ENCODE results near the gene VIPR2.
"Not testable (repeated sequence)": the region's sequence is repeated elsewhere in the genome, so short reads cannot be mapped to it uniquely, and the experiment has no call there.

The VIPR2 gene

DNA sequence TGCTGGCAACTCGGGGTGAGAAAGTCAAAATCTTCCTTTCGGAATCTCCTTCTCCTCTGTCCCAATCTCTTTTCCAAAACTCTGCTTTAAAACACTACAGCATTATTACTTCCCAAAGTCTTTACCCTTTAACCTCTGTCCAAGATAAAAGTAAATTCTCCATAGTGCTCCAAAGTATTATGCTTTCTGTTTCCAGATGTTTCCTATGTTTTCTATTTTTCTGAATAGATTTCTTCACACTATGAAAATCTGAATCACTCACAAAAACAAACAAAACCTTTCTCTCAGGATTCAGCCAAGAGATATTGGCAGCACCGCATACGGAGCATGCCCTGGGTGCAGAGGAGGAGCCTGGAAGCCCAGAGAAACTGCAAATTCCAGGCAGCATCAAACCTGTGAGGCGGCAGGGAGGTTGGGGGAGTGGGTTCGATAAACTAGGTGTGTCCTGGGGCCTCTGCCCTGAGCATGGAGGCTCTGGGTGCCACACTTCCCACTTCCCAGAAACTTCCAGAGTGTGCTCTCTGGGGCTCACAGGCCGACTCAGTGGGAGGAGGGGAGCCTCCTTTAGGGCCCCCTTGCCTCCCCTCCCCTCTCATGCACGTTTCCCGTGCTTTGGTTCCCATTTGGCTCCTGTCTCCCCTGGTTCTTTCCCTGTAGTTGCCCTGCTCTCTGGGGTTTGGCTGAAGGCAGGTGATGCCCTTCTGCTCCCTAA is 35.6 kb downstream of the VIPR2 start:
- intact Hi-C loops (cut with DNase I), result no loop called here
- peak in 4 of 10 donors; percentile 2 to 50 (median 6) for DNase-seq

- peak in 3 of 10 donors; percentile 55 to 60 (median 56) for DNase-seq
- intact Hi-C loops (cut with DNase I), result no loop called here
These were observed 36.2 kb downstream of the VIPR2 start for GRCh38 chr7:159108491-159108890.

GRCh38 chr7:159107161-159107892 is 37.3 kb downstream of the VIPR2 start:
- peak in 3 of 10 donors; percentile 58 to 77 (median 66) for DNase-seq
- intact Hi-C loops (cut with DNase I), result no loop called here

- intact Hi-C loops (cut with DNase I), result no loop called here
- DNase-seq, result peak in 3 of 10 donors; percentile 39 to 65 (median 47)
These were observed 38.5 kb downstream of the VIPR2 start for GRCh38 chr7:159105832-159106811.

DNA sequence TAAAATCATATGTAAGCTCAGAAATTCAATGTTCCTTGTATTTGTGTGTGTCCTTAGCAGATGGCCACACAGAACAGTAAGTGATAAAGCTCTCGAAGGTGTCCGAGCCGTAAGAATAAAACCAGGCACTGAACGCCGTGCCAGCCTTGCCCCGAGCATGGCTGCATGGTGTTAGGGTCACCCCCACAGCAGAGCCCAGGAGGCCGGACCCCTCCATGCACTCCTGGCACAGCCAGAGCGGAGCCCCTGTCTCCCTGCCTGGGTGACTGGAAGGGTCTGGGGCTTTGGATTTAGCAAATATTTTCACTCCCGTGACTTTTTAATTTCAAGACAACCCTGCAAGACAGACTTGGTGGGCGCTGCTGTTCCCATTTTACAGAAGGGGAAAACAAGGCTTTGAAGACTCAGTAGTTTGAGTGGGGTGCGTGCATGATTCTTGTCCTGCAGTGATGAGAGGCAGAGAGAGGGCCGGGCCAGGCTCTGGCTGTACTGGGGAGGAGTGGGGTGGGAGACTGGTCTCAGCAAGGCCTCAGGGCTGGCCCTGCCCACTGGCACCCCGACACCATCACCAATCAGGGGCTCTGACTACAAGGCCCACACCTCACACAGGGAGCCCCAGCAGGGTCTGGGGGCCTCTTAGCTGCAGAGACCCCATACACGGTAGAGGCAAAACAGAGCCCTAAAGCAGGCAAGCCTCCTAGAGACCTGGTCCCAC is 39.4 kb downstream of the VIPR2 start:
- peak in 4 of 10 donors; percentile 3 to 53 (median 14) for DNase-seq

DNA sequence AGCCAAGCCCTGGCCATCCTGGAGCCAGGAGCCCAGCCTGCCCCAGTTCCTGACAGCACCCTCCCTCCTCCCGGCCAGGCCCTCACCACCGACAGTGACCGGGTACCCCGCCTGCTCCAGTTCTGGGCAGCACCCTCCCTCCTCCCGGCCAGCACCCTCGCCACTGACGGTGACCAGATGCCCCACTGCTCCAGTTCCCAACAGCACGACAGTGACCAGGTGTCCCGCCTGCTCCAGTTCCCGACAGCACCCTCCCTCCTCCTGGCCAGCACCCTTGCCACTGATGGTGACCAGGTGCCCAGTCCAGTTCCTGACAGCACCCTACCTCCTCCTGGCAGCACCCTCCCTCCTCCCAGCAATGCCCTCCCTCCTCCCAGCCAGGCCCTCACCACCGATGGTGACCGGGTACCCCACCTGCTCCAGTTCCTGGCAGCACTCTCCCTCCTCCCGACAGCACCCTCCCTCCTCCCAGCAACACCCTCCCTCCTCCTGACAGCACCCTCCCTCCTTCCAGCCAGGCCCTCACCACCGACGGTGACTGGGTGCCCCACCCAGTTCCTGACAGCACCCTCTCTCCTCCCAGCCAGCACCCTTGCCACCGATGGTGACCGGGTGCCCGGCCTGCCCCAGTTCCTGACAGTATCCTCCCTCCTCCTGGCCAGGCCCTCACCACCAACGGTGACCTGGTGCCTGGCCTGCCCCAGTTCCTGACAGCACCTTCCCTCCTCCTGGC is 40.3 kb downstream of the VIPR2 start:
- peak in 5 of 10 donors; percentile 5 to 74 (median 58) for DNase-seq
- intact Hi-C loops (cut with DNase I), result no loop called here

More for the DNA sequence above, 39.4 kb downstream of the VIPR2 start:
- intact Hi-C loops (cut with DNase I), result no loop called here

GRCh38 chr7:159103382-159104187 is 41.1 kb downstream of the VIPR2 start:
- intact Hi-C loops (cut with DNase I), result no loop called here
- DNase-seq, result peak in 3 of 10 donors; percentile 1 to 55 (median 47)

- peak in 5 of 10 donors; percentile 6 to 63 (median 25) for DNase-seq
- intact Hi-C loops (cut with DNase I), result no loop called here
These were observed 41.8 kb downstream of the VIPR2 start for GRCh38 chr7:159102681-159103381.

DNA sequence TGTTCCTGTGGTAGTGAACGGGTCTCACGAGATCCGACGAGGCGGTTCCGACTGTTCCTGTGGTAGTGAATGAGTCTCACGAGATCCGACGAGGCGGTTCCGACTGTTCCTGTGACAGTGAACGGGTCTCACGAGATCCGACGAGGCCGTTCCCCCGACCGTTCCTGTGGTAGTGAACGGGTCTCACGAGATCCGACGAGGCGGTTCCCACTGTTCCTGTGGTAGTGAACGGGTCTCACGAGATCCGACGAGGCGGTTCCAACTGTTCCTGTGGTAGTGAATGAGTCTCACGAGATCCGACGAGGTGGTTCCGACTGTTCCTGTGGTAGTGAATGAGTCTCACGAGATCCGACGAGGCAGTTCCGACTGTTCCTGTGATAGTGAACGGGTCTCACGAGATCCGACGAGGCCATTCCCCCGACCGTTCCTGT is 43.0 kb downstream of the VIPR2 start:
- peak in 4 of 10 donors; percentile 3 to 62 (median 50) for DNase-seq
- intact Hi-C loops (cut with DNase I), result not testable (repeated sequence)

- DNase-seq, result peak in 3 of 10 donors; percentile 28 to 59 (median 46)
- intact Hi-C loops (cut with DNase I), result not testable (repeated sequence)
These were observed 43.6 kb downstream of the VIPR2 start for GRCh38 chr7:159101083-159101395.

DNA sequence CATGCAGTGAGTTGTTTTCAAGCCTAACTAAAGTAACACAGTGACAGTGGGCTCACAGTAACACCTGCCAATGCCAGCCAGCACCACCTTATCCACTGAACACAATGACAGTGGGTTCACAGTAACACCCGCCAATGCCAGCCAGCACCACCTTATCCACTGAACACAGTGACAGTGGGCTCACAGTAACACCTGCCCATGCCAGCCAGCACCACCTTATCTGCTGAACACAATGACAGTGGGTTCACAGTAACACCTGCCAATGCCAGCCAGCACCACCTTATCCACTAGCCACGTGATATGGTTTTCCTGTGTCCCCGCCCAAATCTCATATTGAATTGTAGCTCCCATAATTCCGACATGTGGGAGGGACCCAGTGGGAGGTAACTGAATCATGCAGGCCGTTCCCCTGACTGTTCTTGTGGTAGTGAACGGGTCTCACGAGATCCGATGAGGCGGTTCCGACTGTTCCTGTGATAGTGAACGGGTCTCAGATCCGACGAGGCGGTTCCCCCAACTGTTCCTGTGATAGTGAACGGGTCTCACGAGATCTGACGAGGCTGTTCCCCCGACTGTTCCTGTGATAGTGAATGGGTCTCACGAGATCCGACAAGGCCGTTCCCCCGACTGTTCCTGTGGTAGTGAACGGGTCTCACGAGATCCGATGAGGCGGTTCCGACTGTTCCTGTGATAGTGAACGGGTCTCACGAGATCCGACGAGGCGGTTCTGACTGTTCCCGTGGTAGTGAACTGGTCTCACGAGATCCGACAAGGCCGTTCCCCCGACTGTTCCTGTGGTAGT is 44.2 kb downstream of the VIPR2 start:
- peak in 3 of 10 donors; percentile 1 to 64 (median 45) for DNase-seq
- intact Hi-C loops (cut with DNase I), result not testable (repeated sequence)

GRCh38 chr7:159099711-159100231 is 44.9 kb downstream of the VIPR2 start:
- intact Hi-C loops (cut with DNase I), result no loop called here
- DNase-seq, result peak in 5 of 10 donors; percentile 0 to 73 (median 52)

DNA sequence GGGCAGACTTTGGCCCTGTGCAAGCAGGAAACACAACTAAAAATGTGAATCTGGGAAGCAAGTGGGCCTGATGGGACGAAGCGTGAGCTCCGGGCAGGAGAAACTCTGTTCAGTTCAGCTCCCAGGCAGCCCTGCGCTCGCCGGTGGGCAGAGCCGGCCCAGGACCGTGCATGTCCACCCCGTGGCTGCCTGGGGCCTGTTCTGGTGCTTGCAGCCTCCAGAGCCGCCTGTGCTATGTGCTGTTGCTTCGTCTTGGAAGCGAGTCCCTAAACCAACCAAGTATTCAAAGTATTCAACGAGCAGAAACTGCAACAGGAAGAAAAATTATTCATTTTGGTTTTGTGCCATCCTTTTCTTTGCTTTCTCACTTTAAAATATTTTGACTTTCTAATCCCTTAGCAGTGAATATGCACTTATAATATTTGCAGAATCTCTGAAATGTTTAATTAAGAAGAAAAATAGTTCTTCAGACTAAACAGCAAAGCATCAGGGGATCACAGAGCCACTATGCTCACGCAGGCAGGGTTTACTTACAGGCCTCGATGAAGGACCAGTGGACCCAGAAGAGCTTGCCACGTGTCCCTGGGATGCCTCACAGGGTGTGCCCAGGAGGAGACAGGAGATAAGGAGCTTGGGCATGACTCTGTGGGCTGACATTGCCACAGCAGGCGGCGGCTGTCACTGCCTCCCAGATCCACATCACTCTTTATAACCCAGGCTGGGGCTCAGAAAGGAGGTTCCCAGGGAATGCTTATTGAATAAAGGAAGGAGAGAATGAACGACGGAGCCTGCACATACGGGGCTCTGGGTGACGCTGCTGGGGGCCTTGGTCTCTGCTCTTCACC is 45.6 kb downstream of the VIPR2 start:
- peak in 6 of 10 donors; percentile 1 to 65 (median 32) for DNase-seq
- intact Hi-C loops (cut with DNase I), result no loop called here

- DNase-seq, result peak in 4 of 10 donors; percentile 2 to 71 (median 36)
- intact Hi-C loops (cut with DNase I), result no loop called here
These were observed 46.3 kb downstream of the VIPR2 start for GRCh38 chr7:159098424-159098786.

DNA sequence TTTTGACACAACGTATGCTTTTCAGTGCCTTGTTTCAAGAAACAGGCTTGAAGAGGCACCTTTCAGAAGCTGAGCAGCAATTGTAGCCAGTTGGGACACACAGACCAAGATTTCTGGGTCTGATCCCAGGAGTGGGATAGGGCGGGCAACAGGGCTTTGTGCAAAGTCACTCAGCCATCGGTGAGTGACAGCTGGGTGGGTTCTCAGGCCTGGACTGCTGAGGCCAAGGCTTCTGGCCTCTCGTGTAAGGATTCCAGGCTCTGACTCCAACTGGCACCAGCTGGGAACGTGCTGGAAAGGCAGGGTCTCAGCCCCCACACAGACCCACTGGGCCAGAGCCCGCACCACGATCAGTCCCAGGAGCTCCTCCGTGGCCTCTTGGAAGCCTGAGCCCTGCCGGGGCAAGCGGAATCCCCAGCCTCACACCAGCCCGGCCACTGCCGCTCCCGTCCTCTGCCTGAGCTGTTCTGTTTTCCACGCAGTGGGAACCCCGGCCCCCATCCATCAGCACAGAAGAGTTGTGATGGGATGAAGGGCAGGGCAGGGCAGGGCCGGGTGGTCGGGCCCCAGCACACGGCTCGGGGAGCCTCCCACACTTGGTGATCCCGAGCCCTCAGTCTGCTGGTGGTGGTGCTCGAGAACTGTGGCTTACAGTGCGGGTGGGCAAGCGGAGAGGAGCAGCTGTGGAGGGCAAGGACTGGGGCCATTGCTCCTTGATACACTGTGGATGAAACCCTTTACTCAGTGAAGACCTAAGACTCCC is 46.8 kb downstream of the VIPR2 start:
- DNase-seq, result peak in 6 of 10 donors; percentile 1 to 84 (median 39)
- intact Hi-C loops (cut with DNase I), result no loop called here
